HG03135 (cell line): ENCODE data around the gene CORO1A.
"Not testable (repeated sequence)": the region's sequence is repeated elsewhere in the genome, so short reads cannot be mapped to it uniquely, and the experiment has no call there.

Experiments
- ATAC-seq: cut with Tn5 transposase; IDR thresholded peaks from one replicate; pipeline ENCODE4 v1.9.1; 2021; ENCODE audit warnings: mild to moderate bottlenecking, moderate library complexity; ENCODE audit not compliant: unreplicated experiment

CORO1A gene

DNA sequence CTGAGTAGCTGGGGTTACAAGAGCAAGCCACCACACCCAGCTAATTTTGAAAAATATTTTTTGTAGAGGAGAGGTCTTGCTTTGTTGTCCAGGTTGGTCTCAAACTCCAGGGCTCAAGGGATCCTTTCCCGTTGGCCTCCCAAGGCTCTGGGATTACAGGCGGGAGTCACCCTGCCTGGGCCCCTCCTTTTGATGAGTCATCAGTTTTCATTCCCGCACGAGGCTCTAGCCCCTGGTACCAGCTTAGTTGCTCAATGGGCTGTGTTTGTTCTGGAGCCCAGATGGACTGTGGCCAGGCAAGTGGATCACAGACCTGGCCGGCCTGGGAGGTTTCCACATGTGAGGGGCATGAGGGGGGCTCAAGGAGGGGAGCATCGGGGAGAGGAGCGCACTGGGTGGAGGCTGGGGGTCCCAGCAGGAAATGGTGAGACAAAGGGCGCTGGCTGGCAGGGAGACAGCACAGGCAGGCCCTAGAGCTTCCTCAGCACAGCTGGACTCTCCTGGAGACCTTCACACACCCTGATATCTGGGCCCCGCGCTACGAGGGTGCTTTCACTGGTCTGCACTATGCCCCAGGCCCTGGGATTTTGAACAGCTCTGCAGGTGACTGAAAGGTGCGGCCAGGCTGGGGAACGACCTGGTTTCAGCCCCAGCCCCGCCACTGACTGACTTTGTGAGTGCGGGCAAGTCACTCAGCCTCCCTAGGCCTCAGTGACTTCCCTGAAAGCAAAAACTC is 16.4 kb downstream of the CORO1A start:
- not testable (repeated sequence) for ATAC-seq

DNA sequence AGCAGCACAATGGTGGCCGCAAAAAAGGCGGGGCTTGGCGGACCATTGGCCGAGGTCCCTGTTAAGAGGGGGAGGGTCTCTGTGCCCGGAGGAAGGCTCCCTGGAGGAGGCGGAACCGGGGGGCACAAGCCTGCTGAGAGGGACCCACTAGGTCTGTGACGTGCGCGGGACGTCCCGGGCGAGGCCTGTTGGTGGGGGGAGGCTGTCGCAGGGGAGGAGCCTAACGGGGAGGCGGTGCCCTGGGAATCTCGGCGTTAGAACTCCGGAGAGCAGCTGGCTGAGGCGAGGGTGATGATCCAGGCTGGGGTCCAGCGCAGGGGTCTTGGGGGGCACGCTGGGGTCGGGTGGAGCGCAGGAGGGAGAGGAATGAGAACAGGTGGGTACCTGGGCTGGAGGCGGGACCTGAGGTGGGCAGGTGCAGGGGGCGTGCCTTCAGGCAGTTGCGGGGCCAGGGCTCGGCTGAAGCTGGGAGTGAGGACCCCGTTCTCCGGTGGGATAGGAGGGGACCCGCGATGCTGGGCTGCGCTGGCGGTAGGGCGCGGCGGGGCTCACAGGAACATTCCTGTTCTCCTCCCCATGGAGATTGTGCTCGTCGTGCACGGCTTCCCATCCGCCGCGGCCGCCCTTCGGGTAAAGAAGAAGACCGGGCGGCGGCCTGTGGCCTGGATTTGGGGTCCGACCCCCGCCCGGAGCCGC is 22.3 kb downstream of the CORO1A start:
- ATAC-seq, result not testable (repeated sequence)

DNA sequence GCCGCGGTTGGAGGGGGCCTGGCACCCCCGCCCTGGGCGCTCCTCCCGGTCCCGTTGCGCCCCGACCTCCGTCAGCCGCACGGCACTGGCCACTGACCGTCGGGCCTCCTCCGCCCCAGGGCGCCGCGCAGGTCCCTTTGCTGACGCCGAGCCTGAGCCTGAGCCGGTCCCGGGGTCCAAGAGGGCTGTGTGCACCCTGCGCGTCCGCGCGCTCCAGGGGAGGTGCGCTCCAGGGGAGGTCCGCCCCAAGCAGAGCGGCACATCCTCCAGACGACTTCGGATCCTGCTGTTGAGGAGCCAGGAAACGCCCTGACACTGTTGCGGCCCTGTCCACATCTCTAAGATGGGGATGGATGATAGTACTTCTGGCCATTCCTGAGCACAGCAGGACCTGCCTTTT is 22.9 kb downstream of the CORO1A start:
- ATAC-seq, result not testable (repeated sequence)

DNA sequence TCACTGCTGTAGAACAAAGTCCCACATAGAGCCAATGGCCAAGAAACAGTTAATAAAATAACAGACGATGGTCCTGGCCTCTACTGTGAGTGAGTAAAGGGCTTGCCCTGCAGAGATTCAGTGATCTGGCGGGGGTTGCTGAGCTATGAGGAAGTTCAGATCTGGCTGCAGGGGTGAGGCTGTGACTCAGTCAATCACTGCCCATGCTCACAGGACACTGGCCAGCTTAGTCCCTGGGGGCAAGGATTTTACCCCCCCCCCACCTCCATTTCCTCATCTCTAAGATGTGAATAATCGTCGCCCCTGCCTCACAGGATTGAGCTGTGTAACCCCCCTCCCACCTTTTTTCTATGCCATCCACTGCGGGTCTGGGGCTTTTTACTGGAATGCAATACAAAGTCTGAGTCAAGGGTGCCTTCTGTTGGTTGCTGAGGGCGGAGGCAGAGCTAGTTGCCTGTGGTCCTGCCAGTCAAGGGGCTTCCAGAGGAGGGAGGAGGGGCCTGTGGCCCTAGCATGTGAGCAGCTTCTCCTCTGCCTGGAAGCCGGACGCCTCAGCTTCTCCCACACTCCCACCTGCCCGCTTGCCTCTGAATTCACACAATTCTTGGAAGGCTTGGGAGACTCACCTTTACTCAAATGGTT is 23.8 kb downstream of the CORO1A start:
- ATAC-seq, result not testable (repeated sequence)

DNA sequence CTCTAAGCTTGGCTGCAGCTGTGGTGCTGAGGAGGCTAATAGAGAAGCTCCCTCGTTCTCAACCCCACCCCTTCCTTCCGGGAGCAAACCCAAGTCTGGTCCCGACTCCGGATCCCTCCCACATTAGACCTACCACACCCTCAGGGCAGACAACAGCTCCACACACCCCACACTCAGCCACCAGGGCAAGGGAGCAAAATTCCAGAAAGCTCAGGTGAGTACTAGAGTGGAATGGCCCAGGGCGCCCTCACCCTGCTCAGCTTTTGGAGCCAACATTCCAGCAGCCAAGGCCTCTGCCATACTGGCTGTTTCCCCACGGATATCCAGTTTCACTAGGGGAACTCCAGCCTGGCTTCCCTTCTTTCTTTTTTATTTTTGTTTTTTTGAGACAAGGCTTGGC is 25.6 kb downstream of the CORO1A start:
- ATAC-seq, result not testable (repeated sequence)

DNA sequence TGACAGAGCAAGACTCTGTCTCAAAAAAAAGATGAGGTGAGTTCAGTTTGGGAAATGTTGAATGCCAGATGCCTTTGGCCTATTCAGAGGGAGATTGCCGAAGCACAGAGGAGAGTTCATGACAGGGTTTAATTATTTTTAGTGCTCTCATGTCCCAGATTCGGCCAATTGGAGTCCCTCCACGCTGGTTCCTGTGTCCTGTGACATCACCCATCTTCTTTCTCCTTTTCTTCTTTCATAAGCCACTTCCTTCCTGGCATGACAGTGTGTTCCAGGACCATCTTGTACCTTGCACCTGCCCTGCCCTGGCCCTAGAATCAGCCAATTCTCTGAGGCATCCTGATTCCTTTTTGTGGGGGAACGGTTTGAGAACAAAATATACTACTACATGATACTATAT is 28.0 kb downstream of the CORO1A start:
- not testable (repeated sequence) for ATAC-seq

DNA sequence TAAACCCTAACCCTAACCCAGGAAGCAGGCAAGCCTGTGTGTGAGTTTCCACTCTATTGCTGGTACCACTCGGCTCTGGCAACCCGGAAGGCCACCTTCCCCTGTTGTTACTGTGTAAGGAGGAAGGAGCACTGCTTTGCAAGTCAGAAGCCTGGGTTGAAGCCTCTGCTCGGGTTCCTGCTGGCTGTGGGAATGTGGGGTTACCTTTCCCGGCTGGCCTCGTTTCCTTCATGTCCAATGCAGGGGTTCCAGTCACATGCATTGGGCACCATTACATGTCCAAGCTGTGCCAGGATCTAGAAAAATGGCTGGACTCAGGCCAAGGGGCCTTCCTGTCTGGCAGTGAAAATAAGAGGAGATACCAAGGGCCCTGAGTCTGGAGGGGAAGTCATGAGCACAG is 33.7 kb downstream of the CORO1A start:
- ATAC-seq, result not testable (repeated sequence)
